Fibroblast of lung (primary cell): ENCODE results near the gene PHF2.

Experiments
- EZH2 ChIP-seq: IDR thresholded peaks from 2 replicates; pipeline ENCODE4 v1.5.1; 2012; ENCODE audit warnings: low read length, control low read depth, mild to moderate bottlenecking; ENCODE audit errors: missing control alignments
- TF ChIP-seq, protein P1 (sequence below), 2 donors: IDR thresholded peaks in 1 of 2; conservative IDR thresholded peaks in 1 of 2; 1 replicate in 1 of 2; 2 replicates in 1 of 2; pipeline ENCODE4 v1.5.1; 2011 to 2012; ENCODE audit warnings: low read length in 2 of 2, control low read depth in 1 of 2, inconsistent platforms in 1 of 2, low read depth in 1 of 2, mild to moderate bottlenecking in 1 of 2

DNA sequence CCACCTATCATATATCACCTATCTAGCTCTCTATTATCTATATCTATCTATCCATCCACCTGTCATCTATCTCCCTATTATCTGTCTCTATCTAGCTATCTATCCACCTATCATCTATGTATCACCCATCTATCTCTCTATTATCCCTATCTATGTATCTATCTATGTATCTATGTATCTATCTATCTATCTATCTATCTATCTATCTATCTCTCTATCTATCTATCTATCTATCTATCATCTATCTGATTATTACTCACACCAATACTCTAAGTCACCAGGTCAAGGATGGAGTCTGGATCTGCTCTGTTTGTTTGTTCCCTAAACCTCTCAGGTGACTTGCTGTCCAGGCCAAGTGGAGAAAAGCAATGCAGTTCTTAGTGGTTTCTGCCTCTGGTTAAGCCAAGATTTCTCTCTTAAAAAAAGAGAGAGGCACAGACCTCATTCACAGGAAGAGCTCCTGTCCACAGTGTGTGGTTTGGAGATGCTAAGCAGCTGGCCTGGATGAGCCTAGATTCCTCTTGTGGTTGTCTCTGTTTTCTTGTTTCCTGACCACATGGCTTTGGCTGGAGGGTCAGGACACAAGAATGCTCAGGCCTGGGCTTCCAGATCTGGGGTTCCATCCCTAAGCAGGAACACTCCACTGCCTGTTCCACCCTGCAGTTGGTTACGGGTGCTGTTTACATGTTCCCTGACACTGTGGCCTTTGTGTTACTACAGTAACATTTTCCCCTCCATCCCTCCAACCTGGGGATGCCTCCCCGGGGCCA, 133.4 kb downstream of the PHF2 start:
- TF ChIP-seq, protein P1, sequence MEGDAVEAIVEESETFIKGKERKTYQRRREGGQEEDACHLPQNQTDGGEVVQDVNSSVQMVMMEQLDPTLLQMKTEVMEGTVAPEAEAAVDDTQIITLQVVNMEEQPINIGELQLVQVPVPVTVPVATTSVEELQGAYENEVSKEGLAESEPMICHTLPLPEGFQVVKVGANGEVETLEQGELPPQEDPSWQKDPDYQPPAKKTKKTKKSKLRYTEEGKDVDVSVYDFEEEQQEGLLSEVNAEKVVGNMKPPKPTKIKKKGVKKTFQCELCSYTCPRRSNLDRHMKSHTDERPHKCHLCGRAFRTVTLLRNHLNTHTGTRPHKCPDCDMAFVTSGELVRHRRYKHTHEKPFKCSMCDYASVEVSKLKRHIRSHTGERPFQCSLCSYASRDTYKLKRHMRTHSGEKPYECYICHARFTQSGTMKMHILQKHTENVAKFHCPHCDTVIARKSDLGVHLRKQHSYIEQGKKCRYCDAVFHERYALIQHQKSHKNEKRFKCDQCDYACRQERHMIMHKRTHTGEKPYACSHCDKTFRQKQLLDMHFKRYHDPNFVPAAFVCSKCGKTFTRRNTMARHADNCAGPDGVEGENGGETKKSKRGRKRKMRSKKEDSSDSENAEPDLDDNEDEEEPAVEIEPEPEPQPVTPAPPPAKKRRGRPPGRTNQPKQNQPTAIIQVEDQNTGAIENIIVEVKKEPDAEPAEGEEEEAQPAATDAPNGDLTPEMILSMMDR (conservative IDR thresholded peaks at IDR 0.05 in 1 of 2, IDR thresholded peaks at IDR 0.05 in 1 of 2; ENCODE audit: low read depth in 1 of 2, low read length in 2 of 2) = no peak
- no peak for TF ChIP-seq EZH2
